Inflammatory macrophage treated with lipopolysaccharide for 4 hours (primary cell): ENCODE measurements around the gene CCDC141.

Experiments used
- DNase-seq: peaks from one replicate; pipeline ENCODE4 v3.0.0-alpha.2; 2020

The CCDC141 gene

DNA sequence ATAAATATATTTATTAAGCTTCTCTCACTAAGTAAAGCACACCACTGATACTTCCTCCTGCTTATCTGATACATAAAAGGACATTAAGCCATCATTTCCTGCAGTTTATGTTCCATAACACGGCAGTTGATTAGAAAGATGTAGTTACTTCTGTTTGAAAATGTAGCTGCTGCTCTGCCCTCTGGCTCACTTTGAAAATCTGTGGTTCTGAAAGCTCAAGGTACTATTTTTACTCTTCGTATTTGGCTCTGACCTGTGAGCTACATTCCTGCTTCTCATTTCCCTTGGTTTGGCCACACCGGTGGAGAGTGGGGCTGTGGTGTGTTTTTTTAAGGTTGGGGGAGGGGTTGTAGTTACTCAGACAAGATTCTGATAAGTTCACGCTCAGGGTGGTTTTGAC is 229.9 kb downstream of the CCDC141 start:
- DNase-seq, result no peak

DNA sequence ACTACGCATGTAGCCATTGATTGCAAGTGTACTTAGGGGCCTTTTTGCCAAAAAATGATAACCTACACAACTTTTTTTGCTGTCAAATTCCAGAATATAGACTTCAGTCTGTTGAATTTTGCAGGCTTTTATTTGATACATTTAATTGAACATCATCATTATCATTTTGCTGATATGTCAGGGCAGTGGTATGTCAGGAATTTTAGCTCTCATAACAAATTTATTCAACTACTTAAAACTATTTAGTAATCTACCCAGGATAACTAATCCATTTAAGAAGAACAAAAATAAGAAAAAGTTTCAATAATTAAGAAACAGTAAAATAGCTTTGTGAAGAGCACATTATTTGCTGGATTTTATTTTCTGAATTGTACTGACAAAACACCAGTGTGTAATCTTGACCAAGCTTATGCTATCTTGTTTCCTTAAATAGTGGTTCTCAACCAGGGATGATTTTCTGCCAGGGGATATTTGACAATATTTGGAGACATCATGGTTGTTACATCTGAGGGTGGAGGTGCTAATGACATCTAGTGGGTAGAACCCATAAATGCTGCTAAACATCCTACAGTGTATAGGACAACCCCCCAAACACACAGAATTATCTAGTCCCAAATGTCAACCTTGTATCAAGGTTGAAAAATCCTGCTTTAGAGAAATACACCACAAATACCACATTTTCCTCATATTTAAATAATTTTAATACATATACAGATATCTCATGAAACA is 230.6 kb downstream of the CCDC141 start:
- no peak for DNase-seq

DNA sequence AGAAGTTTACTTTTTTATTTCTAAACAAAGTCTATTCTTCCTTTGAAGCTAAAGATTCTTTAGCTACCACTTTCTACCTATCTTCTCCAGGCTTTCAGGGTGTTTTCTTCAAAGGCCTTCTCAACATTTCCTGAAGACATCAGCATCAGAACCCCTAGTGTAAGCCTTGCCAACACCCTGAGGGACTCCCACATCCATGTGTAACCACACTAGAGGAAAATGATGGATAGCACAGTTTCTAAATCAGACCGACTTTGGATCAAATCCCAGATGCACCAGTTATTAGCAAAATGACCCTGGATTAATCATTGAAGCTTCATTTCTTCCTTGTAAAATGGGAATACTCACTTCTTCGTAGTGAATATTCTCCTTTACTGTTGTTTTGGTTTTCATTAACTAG is 238.0 kb downstream of the CCDC141 start:
- DNase-seq, result no peak

DNA sequence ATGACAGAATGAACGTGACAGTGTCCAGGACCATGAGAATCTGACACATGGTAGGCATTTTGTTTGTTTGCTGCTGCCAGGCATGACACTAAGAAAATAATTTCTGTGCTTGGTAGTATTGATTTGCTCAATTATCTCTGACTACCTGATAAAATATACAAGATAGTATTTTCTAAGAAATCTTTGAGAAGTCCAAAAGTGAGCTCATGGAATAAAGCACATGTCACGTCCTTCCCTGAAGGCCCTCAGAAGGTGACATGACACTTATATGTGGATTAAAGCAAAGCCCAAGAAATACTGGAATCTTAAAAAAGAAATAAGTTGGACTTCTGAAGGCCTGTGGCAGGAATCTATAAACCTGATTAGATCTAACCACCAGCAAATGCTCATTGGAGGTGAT is 238.9 kb downstream of the CCDC141 start:
- no peak for DNase-seq

DNA sequence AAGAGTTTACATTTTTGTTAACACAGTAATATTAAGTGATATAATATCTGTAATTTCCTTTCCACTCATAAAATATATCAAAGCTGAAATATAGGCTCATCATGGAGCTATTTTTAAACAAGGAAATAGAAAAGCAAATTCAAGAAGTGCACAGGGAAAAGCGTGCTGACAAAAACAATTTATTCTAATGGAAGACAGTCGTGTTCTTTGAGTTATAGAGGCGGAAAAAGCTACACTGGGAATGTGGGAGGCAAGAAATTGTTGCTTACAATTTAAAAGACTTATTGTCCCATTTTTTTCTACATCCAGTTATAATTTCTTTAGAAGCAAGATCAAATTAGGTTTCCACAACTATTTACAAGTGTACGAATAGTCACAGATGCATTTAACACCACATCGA is 239.5 kb downstream of the CCDC141 start:
- no peak for DNase-seq

DNA sequence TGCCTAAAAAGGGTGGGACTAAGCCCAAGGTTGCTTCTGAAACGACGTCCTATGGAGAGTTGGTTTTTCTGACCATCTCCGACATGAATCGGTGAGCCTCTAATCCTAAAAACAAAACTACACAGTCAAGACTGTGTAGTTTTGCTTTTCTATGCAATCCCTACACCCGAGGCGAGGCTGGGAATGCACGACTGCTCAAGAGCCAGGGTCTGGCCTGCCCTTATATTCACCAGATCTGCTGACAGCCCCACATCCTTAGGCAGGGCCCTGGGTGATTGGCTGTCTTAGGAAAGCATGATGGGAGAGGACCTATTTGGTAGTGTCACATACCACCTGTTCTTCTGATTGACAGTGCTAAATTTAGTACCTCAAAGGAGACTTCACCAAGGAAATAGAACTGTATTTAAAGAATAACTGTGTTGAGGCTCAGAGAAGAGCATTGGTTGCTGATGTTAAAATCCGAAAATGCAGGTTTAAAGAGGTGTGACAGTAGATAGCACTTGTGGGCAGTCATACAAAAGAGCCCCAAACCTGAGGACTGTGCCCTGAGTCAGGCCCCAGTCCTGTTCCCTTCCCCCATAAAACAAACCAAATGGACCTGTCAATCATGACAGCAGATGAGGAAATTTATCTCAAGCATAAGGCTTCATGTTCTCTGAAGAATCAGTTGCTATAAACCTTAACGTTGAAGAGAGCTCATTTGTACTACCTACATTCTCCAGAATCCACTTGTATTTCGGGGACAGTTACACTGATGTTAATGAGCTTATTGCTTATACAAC is 242.5 kb downstream of the CCDC141 start, which contains the start of gene TTN:
TSS of gene TTN (minus strand) at position 197 of the 782 bp plus-strand sequence. CDS start 2,781 bp downstream, outside the sequence.
- DNase-seq, result no peak

DNA sequence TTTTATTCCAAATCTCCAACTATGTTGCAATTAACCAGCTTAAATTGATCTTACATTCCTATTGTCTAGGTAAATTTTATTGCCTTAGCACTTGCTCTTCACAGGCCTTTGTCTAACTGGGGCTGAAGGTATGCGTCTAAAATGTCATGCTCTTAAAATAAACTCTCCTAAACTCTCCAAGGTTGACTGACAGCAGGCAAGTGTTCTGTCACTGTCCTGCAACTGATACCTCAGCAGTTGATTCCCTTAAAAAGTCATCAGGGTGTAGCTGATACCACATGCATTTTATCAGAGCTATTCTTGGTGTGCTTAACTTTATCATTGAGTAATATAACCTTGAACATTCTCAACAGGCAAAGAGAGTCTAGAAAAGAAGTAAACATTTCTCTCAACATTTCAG is 243.4 kb downstream of the CCDC141 start:
- DNase-seq, result no peak

DNA sequence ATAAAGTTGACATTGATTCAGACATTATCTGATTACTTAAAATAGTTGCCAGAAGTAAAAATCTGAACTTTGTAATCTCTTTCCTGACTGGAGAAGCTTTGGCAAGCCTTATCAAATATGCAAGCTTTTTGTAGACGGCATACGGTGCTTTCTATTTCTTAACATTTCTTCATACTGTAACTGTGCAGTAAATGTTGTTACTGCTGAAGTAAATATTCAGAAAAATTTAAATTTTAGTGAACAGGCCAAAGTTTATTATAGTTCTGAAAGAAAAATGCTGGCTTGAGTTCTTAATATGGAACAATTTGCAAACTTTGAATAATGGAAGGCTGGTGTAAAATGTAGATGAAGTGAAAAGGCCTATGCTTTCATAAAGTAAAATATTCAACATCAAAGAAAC is 244.5 kb downstream of the CCDC141 start:
- no peak for DNase-seq

DNA sequence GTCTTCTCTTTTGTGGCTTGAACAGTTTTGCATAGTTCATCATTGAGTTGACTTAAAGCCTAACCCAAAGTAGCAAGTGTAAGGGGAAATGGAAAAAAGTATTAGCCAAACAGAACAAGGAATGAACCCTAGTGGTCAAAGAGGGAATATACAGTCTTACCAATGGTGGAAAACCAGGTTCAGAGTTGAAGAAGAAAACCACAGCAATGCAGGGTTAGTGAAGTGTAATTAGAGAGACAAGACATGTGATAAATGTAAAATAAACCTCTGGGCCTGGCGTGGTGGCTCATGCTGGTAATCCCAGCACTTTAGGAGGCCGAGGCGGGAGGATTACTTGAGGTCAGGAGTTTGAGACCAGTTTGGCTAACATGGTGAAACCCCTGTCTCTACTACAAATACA is 245.1 kb downstream of the CCDC141 start:
- peak; percentile 6 for DNase-seq

DNA sequence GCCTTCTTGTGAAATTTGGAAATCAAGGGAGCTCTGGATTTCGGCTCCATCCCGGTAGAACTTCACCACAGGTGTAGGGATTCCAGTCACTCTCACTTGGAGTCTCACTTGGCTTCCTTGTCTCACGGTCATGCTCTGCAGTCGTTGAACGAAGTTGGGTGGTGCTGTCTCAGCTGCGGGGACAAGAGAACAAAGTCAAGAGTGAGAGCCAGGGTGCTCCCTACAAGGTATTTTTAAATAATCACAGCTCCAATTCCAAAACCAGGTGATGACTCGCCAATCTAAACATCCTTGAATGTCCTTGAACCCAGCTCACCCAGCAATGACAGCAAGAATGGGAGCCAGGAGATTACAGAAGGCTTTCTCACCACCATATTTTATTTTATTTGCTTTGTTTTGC is 249.4 kb downstream of the CCDC141 start:
- DNase-seq, result no peak

DNA sequence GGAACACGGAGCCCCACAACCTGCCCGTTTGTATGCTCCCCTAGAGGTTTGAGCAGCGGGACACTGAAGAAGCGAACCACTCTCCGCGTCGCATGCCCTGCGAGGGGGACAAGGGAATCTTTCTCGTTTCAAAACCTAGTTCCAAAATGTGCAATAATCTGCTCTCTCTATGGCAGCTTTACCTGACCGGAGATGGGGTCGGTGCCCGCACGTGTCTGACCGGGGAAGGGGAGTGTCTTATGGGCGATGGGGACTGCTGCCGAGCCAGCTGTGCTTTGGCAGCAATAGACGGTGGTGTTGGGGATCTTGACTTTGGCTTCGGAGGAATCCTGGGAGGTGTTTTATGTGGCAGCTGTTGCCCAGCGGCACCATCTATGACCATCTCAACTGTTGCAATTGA is 250.6 kb downstream of the CCDC141 start:
- no peak for DNase-seq

DNA sequence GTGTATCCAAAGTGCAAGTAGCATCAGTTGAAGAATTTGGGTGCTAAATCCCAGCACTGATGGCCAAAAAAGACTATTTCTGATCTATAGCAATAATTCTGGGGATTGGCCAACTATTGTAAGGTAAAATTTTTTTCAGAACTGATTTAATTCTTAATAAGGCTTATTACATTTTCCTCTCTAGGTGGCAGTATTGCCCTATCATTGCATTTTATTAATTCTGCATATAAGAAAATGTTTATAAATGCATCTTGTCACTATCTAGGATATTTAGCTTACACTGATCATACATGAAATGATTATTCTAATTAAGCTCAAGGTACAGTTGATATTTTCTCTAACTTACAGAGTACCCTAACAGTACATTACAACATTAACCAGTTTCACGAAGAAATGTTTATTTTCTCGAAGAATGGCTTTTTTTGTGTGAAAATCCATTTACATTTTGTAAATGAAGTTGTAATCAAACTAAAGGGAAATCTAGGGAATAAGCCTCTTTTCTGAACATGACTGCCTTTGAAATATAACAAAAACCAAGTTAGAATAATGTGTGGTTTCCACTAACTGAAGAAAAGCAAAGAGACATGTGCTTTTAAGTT is 253.8 kb downstream of the CCDC141 start:
- peak; percentile 45 for DNase-seq

DNA sequence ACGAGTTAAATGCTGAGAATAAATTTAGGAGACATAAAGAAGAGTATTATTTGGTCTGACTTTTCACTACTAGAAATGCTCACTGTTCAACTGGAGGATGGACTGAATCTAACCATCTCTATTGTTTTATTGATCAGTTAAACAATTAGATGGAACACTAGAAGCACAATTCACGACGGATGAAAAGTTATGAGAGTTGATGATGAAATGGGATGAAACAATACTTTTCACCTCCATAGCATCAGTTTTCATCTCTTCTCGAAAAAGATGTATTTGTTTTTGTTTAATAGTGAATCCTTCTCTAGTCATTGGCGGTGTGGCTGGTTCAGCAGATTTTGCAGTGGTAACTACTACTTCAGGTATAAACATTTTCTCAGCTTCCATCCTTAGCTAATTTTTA is 262.0 kb downstream of the CCDC141 start:
- no peak for DNase-seq

DNA sequence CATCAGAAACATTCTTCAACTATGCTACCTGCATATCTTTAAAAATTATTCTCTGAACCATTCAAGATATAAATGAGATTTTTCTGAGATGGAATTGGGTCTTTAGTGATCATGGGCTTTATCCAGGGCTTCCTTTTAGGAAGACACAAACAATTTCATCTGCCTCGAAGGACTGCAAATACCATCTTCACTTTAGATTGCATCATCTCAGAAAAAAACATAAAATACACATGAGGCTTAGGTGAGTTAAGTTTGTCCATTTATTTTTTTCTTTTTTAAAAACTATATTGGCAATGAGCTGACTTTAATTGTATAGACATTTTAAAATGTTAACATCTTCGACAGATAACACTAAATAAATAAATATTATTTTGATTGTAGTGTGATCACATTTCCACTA is 262.8 kb downstream of the CCDC141 start:
- no peak for DNase-seq

DNA sequence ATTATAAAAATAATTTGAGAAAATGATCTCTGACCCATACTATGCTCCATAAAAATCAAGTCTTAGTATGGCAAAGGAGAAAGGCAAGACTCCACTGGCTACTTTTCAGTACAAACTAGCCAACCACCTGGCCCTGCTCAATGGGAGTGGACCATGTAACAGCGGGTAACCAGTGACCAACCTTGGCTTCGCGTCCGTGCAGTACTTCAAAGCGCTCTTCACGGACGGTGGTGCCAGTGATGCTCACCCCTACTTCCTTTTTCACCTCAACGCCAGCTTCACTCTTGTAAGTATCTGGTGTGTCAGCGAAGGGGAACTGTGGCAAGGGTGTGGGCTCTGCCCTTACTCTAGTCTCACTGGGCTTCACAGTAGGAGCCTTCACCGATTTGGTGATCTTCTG is 266.0 kb downstream of the CCDC141 start:
- DNase-seq, result no peak

DNA sequence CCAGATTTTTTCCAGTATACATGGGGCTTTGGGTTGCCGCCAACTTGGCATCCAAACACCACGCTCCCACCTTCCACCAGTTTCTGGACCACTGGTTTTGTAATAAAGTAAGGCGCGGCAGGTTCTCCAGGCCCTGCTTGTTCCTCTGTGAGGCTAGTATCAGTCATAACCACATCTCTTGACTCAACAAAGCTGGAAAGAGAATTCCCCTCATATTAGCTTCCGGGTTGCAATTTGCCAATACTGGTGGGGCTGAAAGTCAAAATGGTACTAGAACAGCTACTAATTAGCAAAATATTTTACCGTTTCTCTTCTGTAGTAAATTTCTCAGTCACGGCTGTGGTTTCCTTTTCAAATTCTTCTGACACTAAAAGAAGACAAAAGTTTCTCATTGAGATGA is 267.7 kb downstream of the CCDC141 start:
- no peak for DNase-seq
